IgD-negative memory B cell (primary cell): ENCODE measurements around the gene NEK2. TPM values are rescaled to one million over a fixed set of nuclear protein-coding genes. Genes with fewer than 3 reads are reported as not detected.
"Not testable (repeated sequence)": the region's sequence is repeated elsewhere in the genome, so short reads cannot be mapped to it uniquely, and the experiment has no call there.

ENCODE experiments used
- H3K27ac Mint-ChIP-seq, 3 donors: one replicate each; pipeline ENCODE4 v1.8.0; 2020 to 2022; ENCODE audit warnings: mild to moderate bottlenecking in 3 of 3, mixed read lengths in 3 of 3, moderate library complexity in 1 of 3
- H3K27me3 Mint-ChIP-seq: one replicate; pipeline ENCODE4 v1.8.0; 2021; ENCODE audit warnings: mixed read lengths
- H3K36me3 Mint-ChIP-seq: one replicate; pipeline ENCODE4 v1.8.0; 2020; ENCODE audit warnings: mild to moderate bottlenecking, mixed read lengths
- H3K4me1 Mint-ChIP-seq, 3 donors: one replicate each; pipeline ENCODE4 v1.8.0; 2020 to 2022; ENCODE audit warnings: mixed read lengths in 3 of 3, mild to moderate bottlenecking in 1 of 3
- H3K4me3 Mint-ChIP-seq, 4 donors: one replicate each; pipeline ENCODE4 v1.8.0; 2020 to 2022; ENCODE audit warnings: mild to moderate bottlenecking in 4 of 4, mixed read lengths in 4 of 4, moderate library complexity in 3 of 4
- H3K9me3 Mint-ChIP-seq, 3 donors: one replicate each; pipeline ENCODE4 v1.8.0; 2020 to 2021; ENCODE audit warnings: mixed read lengths in 3 of 3, mild to moderate bottlenecking in 1 of 3
- polyA plus RNA-seq: library from polyadenylated mRNA; unstranded; fragments of 300-500 nt; fragmentation: Illumina TruSeq; gene quantifications from one replicate; pipeline ENCODE4 v1.2.3, GENCODE V29; 2021

Gene NEK2
- polyA plus RNA-seq, 1 donor from 2014 or later: not detected

DNA sequence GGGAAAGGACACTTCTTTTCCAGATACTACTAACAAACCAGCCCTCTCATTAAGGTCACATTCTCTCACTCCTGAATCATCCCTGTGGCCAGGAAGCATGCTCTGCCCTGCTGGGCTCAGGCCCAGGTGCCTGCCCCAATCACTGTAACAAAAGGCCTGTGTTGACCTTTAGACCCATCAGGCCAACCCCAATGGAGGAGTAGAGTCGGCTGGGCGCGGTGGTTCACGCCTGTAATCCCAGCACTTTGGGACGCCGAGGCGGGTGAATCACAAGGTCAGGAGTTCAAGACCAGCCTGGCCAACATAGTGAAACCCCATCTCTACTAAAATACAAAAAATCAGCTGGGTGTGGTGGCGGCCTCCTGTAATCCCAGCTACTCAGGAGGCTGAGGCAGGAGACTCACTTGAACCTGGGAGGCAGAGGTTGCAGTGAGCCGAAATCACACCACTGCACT, 38.8 kb downstream of the NEK2 start:
- H3K36me3 Mint-ChIP-seq, H3K27ac Mint-ChIP-seq, H3K4me3 Mint-ChIP-seq, H3K4me1 Mint-ChIP-seq, H3K9me3 Mint-ChIP-seq, H3K27me3 Mint-ChIP-seq: not testable (repeated sequence)

GRCh38 chr1:211635597-211636205, 39.7 kb downstream of the NEK2 start:
- no peaks in the 10 kb centered on the region for H3K36me3 Mint-ChIP-seq
- no peak overlapping the region for H3K4me3 Mint-ChIP-seq
- H3K27me3 Mint-ChIP-seq: no peaks in the 10 kb centered on the region
- no peaks in the 10 kb centered on the region for H3K9me3 Mint-ChIP-seq
- H3K4me1 Mint-ChIP-seq: peaks cover 0 to 1% (median 0%) of the 10 kb centered on the region in 3 donors
- no peak overlapping the region for H3K27ac Mint-ChIP-seq

GRCh38 chr1:211634931-211635330, 40.5 kb downstream of the NEK2 start:
- Mint-ChIP-seq H3K27ac (no peak overlapping the region), H3K36me3 (no peaks in the 10 kb centered on the region), H3K4me1 (peaks cover 0 to 1% (median 0%) of the 10 kb centered on the region in 3 donors), H3K27me3 (no peaks in the 10 kb centered on the region), H3K4me3 (no peak overlapping the region), H3K9me3 (no peaks in the 10 kb centered on the region)

- no peaks in the 10 kb centered on the region for H3K9me3 Mint-ChIP-seq
- peaks cover 0 to 1% (median 0%) of the 10 kb centered on the region in 3 donors for H3K4me1 Mint-ChIP-seq
- H3K27ac Mint-ChIP-seq: no peak overlapping the region
- no peaks in the 10 kb centered on the region for H3K36me3 Mint-ChIP-seq
- no peak overlapping the region for H3K4me3 Mint-ChIP-seq
- H3K27me3 Mint-ChIP-seq: no peaks in the 10 kb centered on the region
These were observed 41.0 kb downstream of the NEK2 start for GRCh38 chr1:211634461-211634860.

DNA sequence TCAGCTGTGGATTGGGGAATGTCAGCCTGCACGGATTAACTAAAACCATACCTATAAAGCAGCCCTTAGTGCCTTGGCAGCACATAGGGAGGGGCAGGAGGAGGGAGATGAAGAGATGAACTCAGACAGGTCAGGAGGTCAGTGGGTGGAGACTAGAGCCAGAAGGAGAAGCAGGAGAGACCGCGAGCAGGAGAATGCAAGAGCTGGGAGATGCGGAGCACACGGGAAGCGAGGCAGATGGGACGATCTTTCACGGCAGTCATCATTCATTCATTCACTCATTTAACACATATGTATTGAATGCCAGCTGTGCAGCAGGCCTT, 41.9 kb downstream of the NEK2 start:
- no peak overlapping the region for H3K27ac Mint-ChIP-seq
- no peaks in the 10 kb centered on the region for H3K9me3 Mint-ChIP-seq
- no peaks in the 10 kb centered on the region for H3K36me3 Mint-ChIP-seq
- peaks cover 0 to 1% (median 0%) of the 10 kb centered on the region in 3 donors for H3K4me1 Mint-ChIP-seq
- H3K4me3 Mint-ChIP-seq: no peak overlapping the region
- H3K27me3 Mint-ChIP-seq: no peaks in the 10 kb centered on the region

DNA sequence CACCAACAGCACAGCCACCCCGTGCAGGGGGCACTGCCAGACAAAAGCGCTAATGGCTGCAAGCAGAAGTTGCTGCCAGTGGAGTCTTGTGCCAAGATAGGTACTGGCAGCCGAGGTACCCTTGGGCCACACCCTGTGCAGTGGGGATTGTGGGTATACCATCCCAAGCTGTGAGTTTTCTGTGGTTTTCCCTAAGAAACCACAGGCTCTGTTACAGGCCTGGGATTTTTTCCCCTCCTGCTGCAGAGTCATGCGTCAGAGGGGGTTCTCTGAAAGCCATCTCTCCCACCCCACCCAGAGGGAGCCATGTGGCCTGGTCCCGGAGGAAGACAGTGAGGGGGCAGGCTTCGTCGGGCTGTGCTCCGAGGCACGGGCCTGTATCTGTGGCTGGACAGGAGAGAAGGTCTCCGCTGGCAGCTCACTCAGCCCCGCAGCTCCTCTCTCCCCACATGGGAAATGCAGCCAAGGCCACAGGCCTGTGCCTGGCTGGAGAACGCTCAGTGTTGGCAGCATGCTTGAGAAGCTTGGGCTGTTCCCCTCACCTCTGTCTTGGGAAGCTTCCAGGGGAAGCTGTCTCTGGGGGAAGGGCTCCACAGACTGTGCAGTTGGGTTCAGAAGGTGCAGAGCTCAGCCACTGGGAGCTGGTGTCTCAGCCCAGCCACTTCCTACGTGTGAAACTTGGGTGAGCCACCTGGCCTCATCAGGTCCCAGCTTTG, 42.5 kb downstream of the NEK2 start:
- no peaks in the 10 kb centered on the region for H3K36me3 Mint-ChIP-seq
- H3K4me1 Mint-ChIP-seq: peaks cover 0 to 1% (median 0%) of the 10 kb centered on the region in 3 donors
- no peak overlapping the region for H3K27ac Mint-ChIP-seq
- H3K4me3 Mint-ChIP-seq: no peak overlapping the region
- H3K27me3 Mint-ChIP-seq: no peaks in the 10 kb centered on the region
- H3K9me3 Mint-ChIP-seq: no peaks in the 10 kb centered on the region

DNA sequence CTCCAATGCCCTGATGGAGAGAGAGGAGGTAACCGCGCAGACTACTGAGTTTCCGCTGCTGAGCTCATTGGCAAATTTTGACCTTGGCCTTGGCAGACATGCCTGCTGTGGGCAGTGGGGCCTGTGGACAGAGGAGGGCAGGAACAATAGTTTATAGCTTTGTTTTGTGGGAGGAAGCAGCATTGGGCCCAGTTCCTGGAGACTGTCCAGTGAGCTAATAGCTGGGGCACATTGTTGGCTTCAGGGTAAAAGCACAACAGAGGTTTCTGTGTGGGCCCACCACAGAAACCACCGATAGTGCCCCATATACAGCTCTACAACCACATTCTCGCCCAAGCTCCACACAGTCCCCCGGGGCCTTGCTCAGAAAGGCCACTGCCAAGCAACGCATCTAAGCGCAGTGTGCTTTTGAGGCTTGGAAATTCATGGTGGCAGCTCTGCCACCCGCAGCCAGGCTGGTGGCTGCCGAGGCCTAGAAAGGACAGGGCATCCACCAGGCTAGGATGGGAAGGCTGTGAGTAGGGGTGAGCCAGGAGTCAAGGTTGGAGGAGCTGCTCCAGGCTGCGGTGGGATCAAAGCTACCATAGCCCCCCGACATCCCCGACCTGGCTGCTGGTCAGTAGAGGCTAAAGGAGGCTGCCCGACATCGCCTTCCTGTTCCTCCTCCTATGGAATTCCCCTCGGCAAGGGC, 43.2 kb downstream of the NEK2 start:
- Mint-ChIP-seq H3K4me3 (no peak overlapping the region), H3K27ac (no peak overlapping the region), H3K27me3 (no peaks in the 10 kb centered on the region), H3K9me3 (no peaks in the 10 kb centered on the region), H3K4me1 (peaks cover 0 to 1% (median 0%) of the 10 kb centered on the region in 3 donors), H3K36me3 (no peaks in the 10 kb centered on the region)

DNA sequence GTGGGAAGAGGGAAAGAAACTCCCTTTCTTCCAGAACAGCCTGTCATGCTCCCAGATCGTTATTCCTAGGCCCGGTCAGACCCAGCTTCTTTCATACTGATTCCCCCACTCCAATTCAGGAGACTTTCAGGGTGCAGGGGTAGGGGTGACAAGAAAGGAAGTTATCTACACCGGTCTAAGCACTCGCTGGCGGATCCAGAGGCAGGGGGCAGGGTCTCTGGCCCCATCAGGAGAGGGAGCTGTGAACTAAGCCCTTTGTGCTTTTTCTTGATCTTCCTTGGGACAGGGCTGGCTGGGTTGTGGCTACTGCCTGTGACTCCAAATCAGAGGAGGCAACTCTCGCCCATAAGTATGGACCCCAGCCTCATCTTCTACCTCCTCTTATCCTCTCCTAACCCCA, 44.3 kb downstream of the NEK2 start:
- H3K36me3 Mint-ChIP-seq: no peaks in the 10 kb centered on the region
- no peaks in the 10 kb centered on the region for H3K27me3 Mint-ChIP-seq
- H3K9me3 Mint-ChIP-seq: no peaks in the 10 kb centered on the region
- H3K27ac Mint-ChIP-seq: no peak overlapping the region
- H3K4me1 Mint-ChIP-seq: peaks cover 0 to 1% (median 0%) of the 10 kb centered on the region in 3 donors
- H3K4me3 Mint-ChIP-seq: no peak overlapping the region

DNA sequence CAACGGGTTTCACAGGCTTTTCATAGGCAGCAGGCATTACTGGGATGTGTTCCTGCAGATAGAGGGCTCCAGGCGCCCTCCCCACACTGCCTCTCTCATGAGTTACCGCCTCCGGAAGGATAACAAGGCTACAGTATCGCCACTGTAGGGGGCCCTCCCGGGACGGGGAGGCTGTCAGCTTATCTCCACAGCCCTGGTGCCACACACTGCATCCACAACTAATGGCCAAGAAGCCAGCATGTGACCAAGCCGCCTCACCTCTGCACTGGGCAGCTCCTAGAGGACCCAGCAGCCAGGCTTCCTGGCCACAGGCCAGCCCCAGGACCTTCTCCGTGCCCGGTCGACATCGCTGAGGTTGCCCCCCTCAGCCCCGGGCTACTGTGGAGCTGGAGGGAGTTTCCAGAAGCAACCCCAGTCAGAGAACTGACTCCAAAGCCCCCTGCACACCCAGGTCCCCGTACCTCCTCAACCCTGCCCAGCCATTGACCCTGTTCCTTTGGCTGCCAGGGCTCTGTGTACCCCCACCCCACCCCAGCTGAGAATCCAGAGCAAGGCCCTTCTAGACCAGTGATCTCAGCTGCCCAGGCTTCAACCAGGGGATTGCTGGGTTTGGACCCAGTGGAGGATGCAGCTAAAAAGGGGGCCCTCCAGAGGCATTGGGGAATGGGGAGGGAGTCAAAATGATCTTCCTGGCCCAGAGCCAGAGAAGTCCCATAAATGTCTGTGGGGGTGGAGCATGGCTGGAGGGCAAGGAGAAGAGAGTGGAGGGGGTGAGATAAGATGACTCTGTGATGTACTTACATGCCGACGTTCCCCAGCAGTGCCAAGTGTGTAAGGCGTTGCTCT, 45.0 kb downstream of the NEK2 start:
- Mint-ChIP-seq H3K36me3 (no peaks in the 10 kb centered on the region), H3K4me1 (peaks cover 0 to 1% (median 0%) of the 10 kb centered on the region in 3 donors), H3K27ac (no peak overlapping the region), H3K27me3 (no peaks in the 10 kb centered on the region), H3K9me3 (no peaks in the 10 kb centered on the region), H3K4me3 (no peak overlapping the region)

GRCh38 chr1:211628417-211628816, 47.0 kb downstream of the NEK2 start:
- Mint-ChIP-seq H3K27me3 (peaks cover 2% of the 10 kb centered on the region), H3K4me3 (no peak overlapping the region), H3K4me1 (peaks cover 0 to 1% (median 0%) of the 10 kb centered on the region in 3 donors), H3K27ac (no peak overlapping the region), H3K9me3 (no peaks in the 10 kb centered on the region), H3K36me3 (peaks cover 2% of the 10 kb centered on the region)

DNA sequence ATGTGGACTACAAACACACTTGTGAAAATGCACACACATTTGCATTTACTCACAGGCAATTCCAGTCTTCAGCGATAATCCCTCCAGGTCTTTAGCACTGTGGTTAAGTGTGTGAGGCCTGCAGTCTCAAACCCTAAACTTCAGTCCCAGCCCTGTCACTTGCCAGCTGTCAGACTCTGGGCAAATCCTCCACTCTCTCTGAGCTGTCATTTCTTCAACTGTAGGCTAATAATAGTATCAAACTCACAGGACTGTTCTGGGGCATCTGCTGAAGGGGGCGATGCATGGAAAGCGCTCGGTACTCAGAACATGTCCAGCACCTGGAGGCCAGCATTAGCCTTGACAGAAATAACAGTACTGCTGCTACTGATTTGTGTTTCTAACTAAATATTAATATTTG, 48.2 kb downstream of the NEK2 start:
- Mint-ChIP-seq H3K27ac (no peak overlapping the region), H3K36me3 (peaks cover 2% of the 10 kb centered on the region), H3K4me1 (peaks cover 0 to 1% (median 0%) of the 10 kb centered on the region in 3 donors)

GRCh38 chr1:211625866-211626265, 49.6 kb downstream of the NEK2 start:
- not testable (repeated sequence) for H3K9me3 Mint-ChIP-seq, H3K27ac Mint-ChIP-seq, H3K36me3 Mint-ChIP-seq, H3K4me3 Mint-ChIP-seq, H3K27me3 Mint-ChIP-seq, H3K4me1 Mint-ChIP-seq

More for the DNA sequence above, 48.2 kb downstream of the NEK2 start:
- peaks cover 2% of the 10 kb centered on the region for H3K27me3 Mint-ChIP-seq
- H3K9me3 Mint-ChIP-seq: no peaks in the 10 kb centered on the region
- H3K4me3 Mint-ChIP-seq: no peak overlapping the region

- H3K27ac Mint-ChIP-seq: no peak overlapping the region
- no peak overlapping the region for H3K4me3 Mint-ChIP-seq
- peaks cover 2% of the 10 kb centered on the region for H3K36me3 Mint-ChIP-seq
- H3K9me3 Mint-ChIP-seq: no peaks in the 10 kb centered on the region
- H3K27me3 Mint-ChIP-seq: peaks cover 2% of the 10 kb centered on the region
- H3K4me1 Mint-ChIP-seq: no peaks in the 10 kb centered on the region
These were observed 50.4 kb downstream of the NEK2 start for GRCh38 chr1:211625040-211625439.

DNA sequence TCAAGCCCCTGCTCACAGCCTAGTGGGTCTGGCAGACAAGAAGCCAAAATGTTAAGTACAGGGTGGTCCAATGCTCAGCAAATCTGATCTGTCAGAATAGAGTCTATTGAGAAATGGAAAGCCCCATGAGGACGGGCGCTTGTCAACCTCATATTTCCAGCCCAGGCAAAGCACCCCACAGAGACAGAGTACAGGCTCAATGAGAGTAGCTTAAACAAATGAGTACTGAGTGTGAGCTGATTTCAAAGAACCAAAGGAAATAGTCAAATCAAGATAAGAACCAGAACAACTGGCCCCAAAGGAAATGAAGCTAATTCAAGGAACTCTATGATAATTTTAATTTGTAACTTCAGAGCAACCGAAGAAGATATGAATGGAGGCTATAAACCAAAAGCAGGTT, 51.9 kb downstream of the NEK2 start:
- peaks cover 2% of the 10 kb centered on the region for H3K27me3 Mint-ChIP-seq
- no peak overlapping the region for H3K27ac Mint-ChIP-seq
- no peak overlapping the region for H3K4me3 Mint-ChIP-seq
- no peaks in the 10 kb centered on the region for H3K9me3 Mint-ChIP-seq
- peaks cover 2% of the 10 kb centered on the region for H3K36me3 Mint-ChIP-seq
- no peaks in the 10 kb centered on the region for H3K4me1 Mint-ChIP-seq
